Measurements from ENCODE around the gene SHROOM3.

DNA sequence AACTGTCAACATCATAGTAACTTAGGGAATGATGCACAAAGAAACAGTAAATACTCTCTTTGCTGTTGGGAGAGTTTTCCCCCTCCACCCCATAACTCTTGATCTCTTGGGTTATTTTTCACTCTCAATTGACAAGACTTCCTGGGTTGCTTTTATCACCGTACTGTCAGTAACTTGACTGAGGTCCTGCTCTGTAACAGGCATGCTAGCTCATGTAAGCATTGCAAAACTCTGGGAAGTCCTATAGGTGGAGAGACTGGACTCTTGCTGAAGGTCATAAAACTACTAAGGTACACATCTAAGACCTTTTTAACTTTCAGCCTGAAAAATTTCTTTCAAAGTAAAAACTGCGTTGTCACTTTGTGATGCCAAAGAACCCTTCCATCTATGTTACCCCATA lies 10.9 kb downstream of the SHROOM3 start:
- TF ChIP-seq, protein P1, sequence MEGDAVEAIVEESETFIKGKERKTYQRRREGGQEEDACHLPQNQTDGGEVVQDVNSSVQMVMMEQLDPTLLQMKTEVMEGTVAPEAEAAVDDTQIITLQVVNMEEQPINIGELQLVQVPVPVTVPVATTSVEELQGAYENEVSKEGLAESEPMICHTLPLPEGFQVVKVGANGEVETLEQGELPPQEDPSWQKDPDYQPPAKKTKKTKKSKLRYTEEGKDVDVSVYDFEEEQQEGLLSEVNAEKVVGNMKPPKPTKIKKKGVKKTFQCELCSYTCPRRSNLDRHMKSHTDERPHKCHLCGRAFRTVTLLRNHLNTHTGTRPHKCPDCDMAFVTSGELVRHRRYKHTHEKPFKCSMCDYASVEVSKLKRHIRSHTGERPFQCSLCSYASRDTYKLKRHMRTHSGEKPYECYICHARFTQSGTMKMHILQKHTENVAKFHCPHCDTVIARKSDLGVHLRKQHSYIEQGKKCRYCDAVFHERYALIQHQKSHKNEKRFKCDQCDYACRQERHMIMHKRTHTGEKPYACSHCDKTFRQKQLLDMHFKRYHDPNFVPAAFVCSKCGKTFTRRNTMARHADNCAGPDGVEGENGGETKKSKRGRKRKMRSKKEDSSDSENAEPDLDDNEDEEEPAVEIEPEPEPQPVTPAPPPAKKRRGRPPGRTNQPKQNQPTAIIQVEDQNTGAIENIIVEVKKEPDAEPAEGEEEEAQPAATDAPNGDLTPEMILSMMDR (IDR thresholded peaks at IDR 0.05): no peak
- no peak for TF ChIP-seq POLR2A (IDR thresholded peaks at IDR 0.05)

All from Peyer's patch (tissue), 4 donors.